KMS-11 (cell line): ENCODE results near the gene KIT.

Source experiments
- H2AFZ ChIP-seq: fragments of 200-600 bp; sonication (generic); 2 replicates; pipeline ENCODE4 v1.6.1; 2016; ENCODE audit warnings: antibody characterized with exemption, mixed run types, low read depth
- H3K27ac ChIP-seq: fragments of 200-600 bp; sonication (generic); 2 replicates; pipeline ENCODE4 v1.6.1; 2016; ENCODE audit warnings: mild to moderate bottlenecking, mixed run types
- H3K27me3 ChIP-seq: fragments of 200-600 bp; sonication (generic); 2 replicates; pipeline ENCODE4 v1.6.1; 2017; ENCODE audit warnings: mild to moderate bottlenecking, low read depth, mixed run types, moderate library complexity; ENCODE audit not compliant: insufficient read depth
- H3K36me3 ChIP-seq: fragments of 200-600 bp; sonication (generic); 2 replicates; pipeline ENCODE4 v1.6.1; 2017; ENCODE audit warnings: mild to moderate bottlenecking, mixed run types; ENCODE audit not compliant: insufficient read depth
- H3K4me1 ChIP-seq: fragments of 200-600 bp; sonication (generic); 2 replicates; pipeline ENCODE4 v1.6.1; 2016; ENCODE audit warnings: mild to moderate bottlenecking, low read depth, mixed run types; ENCODE audit not compliant: poor library complexity, severe bottlenecking
- H3K4me2 ChIP-seq: fragments of 200-600 bp; sonication (generic); 2 replicates; pipeline ENCODE4 v1.7.0; 2016; ENCODE audit warnings: mild to moderate bottlenecking, mixed run types
- H3K4me3 ChIP-seq: fragments of 200-600 bp; sonication (generic); IDR thresholded peaks from 2 replicates; pipeline ENCODE4 v1.6.1; 2017; ENCODE audit warnings: low read depth, low read length, mixed read lengths; ENCODE audit not compliant: insufficient read depth
- H3K79me2 ChIP-seq: fragments of 200-600 bp; sonication (generic); 2 replicates; pipeline ENCODE4 v1.6.1; 2016; ENCODE audit warnings: low read depth, mixed run types; ENCODE audit not compliant: insufficient read depth
- H3K9ac ChIP-seq: fragments of 200-600 bp; sonication (generic); 2 replicates; pipeline ENCODE4 v1.6.1; 2016; ENCODE audit warnings: mild to moderate bottlenecking, mixed run types
- H4K20me1 ChIP-seq: fragments of 200-600 bp; sonication (generic); 2 replicates; pipeline ENCODE4 v1.6.1; 2016; ENCODE audit warnings: mild to moderate bottlenecking, mixed run types; ENCODE audit not compliant: insufficient read depth
- CTCF ChIP-seq: fragments of 200-600 bp; sonication (generic); conservative IDR thresholded peaks from 2 replicates; pipeline ENCODE4 v1.6.1; 2017; ENCODE audit warnings: low read depth, mild to moderate bottlenecking, antibody characterized with exemption, low read length, moderate library complexity, mixed read lengths

KIT gene

DNA sequence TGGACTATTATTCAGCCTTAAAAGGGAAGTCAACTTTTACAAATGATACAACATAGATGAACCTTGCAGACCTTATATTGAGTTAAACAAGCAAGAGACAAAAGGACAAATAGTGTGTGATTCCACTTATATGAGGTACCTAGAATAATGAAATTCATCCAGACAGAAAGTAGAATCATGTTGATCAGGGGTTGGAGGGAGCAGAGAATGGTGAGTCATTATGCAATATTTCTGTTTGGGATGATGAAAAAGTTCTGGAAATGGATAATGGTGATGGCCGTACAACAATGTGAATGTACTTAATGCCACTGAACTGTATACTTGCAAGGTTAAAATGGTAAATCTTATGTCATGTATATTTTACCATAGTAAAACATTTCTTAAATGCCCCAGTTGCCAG is 22.1 kb downstream of the KIT start:
- Histone ChIP-seq H3K4me3 (no peak overlapping the region), H3K4me2 (no peak overlapping the region), H4K20me1 (no peaks in the 10 kb centered on the region), H3K4me1 (peaks cover 10% of the 10 kb centered on the region), H3K27me3 (no peaks in the 10 kb centered on the region), H3K27ac (no peak overlapping the region), H3K79me2 (no peaks in the 10 kb centered on the region), H3K9ac (no peak overlapping the region), H2AFZ (no peak overlapping the region), H3K36me3 (no peaks in the 10 kb centered on the region)
- no peak for TF ChIP-seq CTCF

- Histone ChIP-seq H3K36me3 (no peaks in the 10 kb centered on the region), H3K79me2 (no peaks in the 10 kb centered on the region), H3K4me3 (no peak overlapping the region), H3K9ac (no peak overlapping the region), H3K27me3 (no peaks in the 10 kb centered on the region), H4K20me1 (no peaks in the 10 kb centered on the region), H3K4me1 (no peaks in the 10 kb centered on the region), H2AFZ (no peak overlapping the region), H3K4me2 (no peak overlapping the region), H3K27ac (no peak overlapping the region)
- peak; percentile 44; the same call in 1 of the 2 replicates for TF ChIP-seq CTCF
Measured at GRCh38 chr4:54683616-54684346, 26.0 kb downstream of the KIT start.

DNA sequence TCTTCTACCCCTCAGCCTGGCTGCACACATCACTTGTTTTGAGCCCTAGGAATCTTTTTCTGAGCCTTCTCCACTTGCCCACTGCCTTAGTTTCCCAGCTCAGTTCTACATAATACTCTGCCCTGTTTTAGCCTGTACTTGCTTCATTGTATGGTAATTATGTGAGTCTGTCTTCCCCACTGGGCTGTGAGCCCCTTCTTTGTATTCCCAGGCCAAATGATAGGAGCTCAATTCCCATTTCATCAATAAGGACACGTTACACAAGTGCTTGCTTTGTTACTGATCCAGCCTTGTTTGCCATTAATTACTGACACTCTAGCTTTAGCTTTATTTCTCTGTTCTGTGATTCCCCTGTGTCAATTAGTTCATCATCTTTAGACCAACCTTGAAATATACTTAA is 28.1 kb downstream of the KIT start:
- Histone ChIP-seq H3K9ac (no peak overlapping the region), H3K27me3 (no peaks in the 10 kb centered on the region), H3K4me3 (no peak overlapping the region), H4K20me1 (no peaks in the 10 kb centered on the region), H3K36me3 (no peaks in the 10 kb centered on the region), H3K27ac (no peak overlapping the region), H3K4me1 (no peaks in the 10 kb centered on the region), H2AFZ (no peak overlapping the region), H3K4me2 (no peak overlapping the region), H3K79me2 (no peaks in the 10 kb centered on the region)
- TF ChIP-seq CTCF = no peak

DNA sequence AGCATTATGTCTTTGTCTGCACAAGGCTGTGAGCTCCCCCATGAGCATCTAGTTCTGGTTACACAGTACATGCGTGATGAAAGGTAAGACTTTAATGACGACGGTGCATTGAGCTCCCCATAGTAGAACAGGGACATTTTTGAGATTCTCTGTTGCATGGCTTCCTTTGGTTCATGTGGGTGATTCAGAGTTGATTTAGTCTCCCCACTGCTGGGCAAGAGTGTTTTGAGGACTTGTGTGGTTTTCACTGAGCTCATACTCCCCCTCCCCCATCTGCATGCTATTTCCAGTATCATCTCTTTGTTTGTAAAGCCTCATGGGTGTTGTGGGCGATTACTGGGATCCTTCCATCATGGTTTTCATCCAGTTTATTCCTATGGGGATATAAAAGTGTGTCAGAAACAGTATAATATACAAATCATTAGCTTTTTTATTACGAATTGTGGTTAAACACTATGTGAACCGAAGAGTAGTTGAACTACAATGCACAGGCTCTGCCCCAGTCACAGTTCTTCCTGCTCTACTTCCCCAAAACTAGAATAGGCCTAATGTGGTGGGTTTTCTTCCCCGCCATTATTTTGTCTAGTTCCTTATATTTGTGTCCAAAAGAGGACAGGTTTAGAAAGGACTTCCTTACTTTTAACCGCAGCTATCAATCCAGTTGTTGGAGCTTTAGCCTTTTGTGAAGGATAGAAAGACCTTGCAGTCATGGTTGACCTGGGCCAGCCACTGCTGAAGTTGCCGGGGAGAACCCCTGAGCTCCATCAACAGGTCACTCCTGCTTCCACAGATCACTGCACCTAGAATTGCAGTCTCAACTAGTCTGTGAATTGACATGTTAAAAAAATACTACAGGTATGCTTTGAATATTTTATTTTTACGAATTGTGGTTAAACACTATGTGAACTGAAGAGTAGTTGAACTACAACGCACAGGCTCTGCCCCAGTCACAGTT is 30.4 kb downstream of the KIT start:
- Histone ChIP-seq H3K4me1 (no peaks in the 10 kb centered on the region), H3K4me3 (no peak overlapping the region), H3K9ac (no peak overlapping the region), H3K27me3 (no peaks in the 10 kb centered on the region), H3K36me3 (no peaks in the 10 kb centered on the region), H4K20me1 (no peaks in the 10 kb centered on the region), H3K79me2 (no peaks in the 10 kb centered on the region), H3K27ac (no peak overlapping the region), H3K4me2 (no peak overlapping the region), H2AFZ (no peak overlapping the region)
- TF ChIP-seq CTCF = no peak
